HEK293 (cell line): ENCODE data around the gene MLH3.

ENCODE experiments used
- CTCF ChIP-seq: fragments of 450-650 bp; formaldehyde crosslinking; IDR thresholded peaks from 2 replicates; pipeline ENCODE4 v1.5.1; 2016; ENCODE audit warnings: missing biosample characterization, missing genetic modification characterization
- MEIS1 ChIP-seq: sonication (generic); formaldehyde crosslinking; IDR thresholded peaks from 2 replicates; pipeline ENCODE4 v1.8.1; 2022; ENCODE audit warnings: missing genetic modification reagents, mild to moderate bottlenecking, borderline replicate concordance
- TRIM28 ChIP-seq: IDR thresholded peaks from 2 replicates; pipeline ENCODE4 v1.6.1; 2011; ENCODE audit warnings: low read length, control low read depth, borderline replicate concordance
- ZBTB8A ChIP-seq: fragments of 450-650 bp; formaldehyde crosslinking; IDR thresholded peaks from 2 replicates; pipeline ENCODE4 v1.5.1; 2016; ENCODE audit warnings: missing biosample characterization, missing genetic modification characterization
- ZNF391 ChIP-seq: fragments of 450-650 bp; formaldehyde crosslinking; IDR thresholded peaks from 2 replicates; pipeline ENCODE4 v1.5.1; 2016; ENCODE audit warnings: low read depth, missing biosample characterization, missing genetic modification characterization, borderline replicate concordance
- ZSCAN4 ChIP-seq: fragments of 450-650 bp; formaldehyde crosslinking; IDR thresholded peaks from 2 replicates; pipeline ENCODE4 v1.5.1; 2017; ENCODE audit warnings: missing biosample characterization, missing genetic modification characterization

GRCh38 chr14:74988993-74989392 lies 62.3 kb downstream of the MLH3 start:
- TF ChIP-seq CTCF (tag by site-specific recombination) (no peak), ZSCAN4 (tag by site-specific recombination) (no peak), TRIM28 (no peak), ZBTB8A (no peak), MEIS1 (CRISPR knock-in tag) (no peak), ZNF391 (tag by site-specific recombination) (no peak)
